Midbrain (tissue), 1 donor: ENCODE data around the gene ZNF429.
"Not testable (repeated sequence)": the region's sequence is repeated elsewhere in the genome, so short reads cannot be mapped to it uniquely, and the experiment has no call there.

Source experiments
- DNase-seq: peaks from one replicate; lab custom pipeline; 2025; lab: John Stamatoyannopoulos, UW

ZNF429 gene

GRCh38 chr19:21513651-21514050 is 8.2 kb downstream of the ZNF429 start:
- no peak for DNase-seq

- no peak for DNase-seq
Observed at GRCh38 chr19:21519488-21519887, 14.1 kb downstream of the ZNF429 start.

- DNase-seq, result no peak
Observed at GRCh38 chr19:21532904-21533303, 27.5 kb downstream of the ZNF429 start.

- not testable (repeated sequence) for DNase-seq
Observed at GRCh38 chr19:21536741-21537290, 31.4 kb downstream of the ZNF429 start.

GRCh38 chr19:21559444-21559843 is 54.0 kb downstream of the ZNF429 start:
- DNase-seq, result no peak

GRCh38 chr19:21564406-21564805 is 59.0 kb downstream of the ZNF429 start:
- DNase-seq, result no peak

GRCh38 chr19:21566073-21566472 is 60.7 kb downstream of the ZNF429 start:
- no peak for DNase-seq

- not testable (repeated sequence) for DNase-seq
Observed at GRCh38 chr19:21567806-21568205, 62.4 kb downstream of the ZNF429 start.

- DNase-seq, result peak; percentile 93
Observed at GRCh38 chr19:21568816-21569493, 63.6 kb downstream of the ZNF429 start.

- DNase-seq, result peak; percentile 81
Observed at GRCh38 chr19:21569494-21569865, 64.1 kb downstream of the ZNF429 start.

GRCh38 chr19:21571316-21571715 is 65.9 kb downstream of the ZNF429 start:
- DNase-seq, result no peak

GRCh38 chr19:21574607-21575006 is 69.2 kb downstream of the ZNF429 start:
- DNase-seq, result no peak

GRCh38 chr19:21576481-21576880 is 71.1 kb downstream of the ZNF429 start:
- DNase-seq, result no peak

GRCh38 chr19:21580101-21580500 is 74.7 kb downstream of the ZNF429 start:
- DNase-seq, result no peak

GRCh38 chr19:21580818-21581217 is 75.4 kb downstream of the ZNF429 start:
- DNase-seq, result no peak

GRCh38 chr19:21581646-21582240 is 76.3 kb downstream of the ZNF429 start:
- DNase-seq, result no peak

GRCh38 chr19:21584537-21584936 is 79.1 kb downstream of the ZNF429 start:
- DNase-seq, result no peak

GRCh38 chr19:21585281-21585890 is 80.0 kb downstream of the ZNF429 start:
- DNase-seq, result no peak

- no peak for DNase-seq
Observed at GRCh38 chr19:21586311-21587116, 81.1 kb downstream of the ZNF429 start.

- DNase-seq, result no peak
Observed at GRCh38 chr19:21587117-21587461, 81.7 kb downstream of the ZNF429 start.

- no peak for DNase-seq
Observed at GRCh38 chr19:21587549-21587948, 82.1 kb downstream of the ZNF429 start.

GRCh38 chr19:21588065-21588601 is 82.7 kb downstream of the ZNF429 start:
- DNase-seq, result no peak
